Islet precursor cell (in vitro differentiated cells): ENCODE measurements around the gene KRTAP19-8.

Experiments
- DNase-seq: peaks from one replicate; pipeline ENCODE4 v3.0.0-alpha.2; 2018

KRTAP19-8 gene, protein sequence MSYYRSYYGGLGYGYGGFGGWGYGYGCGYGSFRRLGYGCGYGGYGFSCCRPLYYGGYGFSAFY

DNA sequence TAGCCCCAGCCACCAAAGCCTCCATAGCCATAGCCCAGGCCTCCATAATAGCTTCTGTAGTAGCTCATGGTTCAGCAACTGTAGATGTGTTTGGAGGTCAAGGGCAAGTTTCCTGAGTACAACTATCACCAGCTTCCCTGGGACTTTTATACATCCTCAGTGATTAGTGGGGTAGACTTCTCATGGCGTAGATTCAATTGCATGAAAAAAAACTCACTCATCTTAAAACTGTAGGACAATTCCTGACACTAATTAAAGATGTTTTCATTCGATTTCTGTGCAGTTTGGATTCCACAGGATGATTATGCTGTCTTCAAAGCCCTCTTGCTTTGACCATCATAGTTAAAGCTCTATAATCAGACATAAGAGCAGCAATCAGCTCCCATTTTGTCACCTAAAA is at the start of gene KRTAP19-8:
Gene KRTAP19-8, minus strand, starts transcription at position 101 of the 400 bp plus-strand sequence. Its CDS starts 33 bp downstream, at position 68.
- DNase-seq = no peak

DNA sequence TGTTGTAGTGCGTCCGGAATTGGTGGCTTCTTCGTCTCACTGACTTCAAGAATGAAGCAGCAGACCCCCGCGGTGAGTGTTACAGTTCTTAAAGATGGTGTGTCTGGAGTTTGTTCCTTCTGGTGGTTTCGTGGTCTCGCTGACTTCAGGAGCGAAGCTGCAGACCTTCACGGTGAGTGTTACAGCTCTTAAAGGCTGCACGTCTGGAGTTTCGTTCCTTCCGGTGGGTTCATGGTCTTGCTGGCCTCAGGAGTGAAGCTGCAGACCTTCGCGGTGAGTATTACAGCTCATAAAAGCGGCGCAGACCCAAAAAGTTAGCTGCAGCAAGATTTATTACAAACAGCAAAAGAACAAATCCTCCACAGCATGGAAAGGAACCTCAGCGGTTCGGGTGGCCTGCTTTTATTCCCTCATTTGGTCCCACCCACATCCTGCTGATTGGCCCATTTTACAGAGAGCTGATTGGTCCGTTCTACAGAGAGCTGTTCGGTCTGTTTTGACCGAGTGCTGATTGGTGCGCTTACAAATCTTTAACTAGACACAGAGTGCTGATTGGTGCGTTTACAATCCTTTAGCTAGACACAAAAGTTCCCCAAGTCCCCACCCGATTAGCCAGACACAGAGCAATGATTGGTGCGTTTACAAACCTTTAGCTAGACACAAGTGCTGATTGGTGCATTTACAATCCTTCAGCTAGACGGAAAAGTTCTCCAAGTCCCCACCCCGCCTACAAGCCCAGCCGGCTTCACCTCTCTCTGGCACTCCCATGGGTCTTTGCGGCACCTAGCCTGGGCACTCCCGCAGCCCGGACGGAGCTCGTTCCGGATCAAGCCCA is 49.6 kb upstream of the KRTAP19-8 start:
- no peak for DNase-seq

DNA sequence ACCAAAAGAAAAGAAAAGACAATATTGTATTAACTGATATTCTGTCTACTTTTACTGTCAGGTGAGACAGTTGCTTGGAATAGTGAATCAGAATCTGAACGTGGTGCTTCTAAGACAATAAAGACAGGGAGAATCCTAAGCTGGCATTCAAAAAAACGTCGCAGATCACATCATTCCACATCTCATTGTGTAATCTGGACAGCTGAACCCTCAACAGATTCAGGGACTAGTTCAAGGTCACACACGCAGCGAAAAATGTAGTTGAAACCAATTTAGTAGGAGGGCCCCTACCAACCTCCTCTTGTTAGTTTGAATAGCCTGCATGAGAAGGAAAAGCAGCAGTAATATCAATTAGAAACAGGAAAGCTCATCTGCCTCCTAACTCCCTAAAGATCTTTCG is 46.4 kb upstream of the KRTAP19-8 start:
- DNase-seq = no peak

DNA sequence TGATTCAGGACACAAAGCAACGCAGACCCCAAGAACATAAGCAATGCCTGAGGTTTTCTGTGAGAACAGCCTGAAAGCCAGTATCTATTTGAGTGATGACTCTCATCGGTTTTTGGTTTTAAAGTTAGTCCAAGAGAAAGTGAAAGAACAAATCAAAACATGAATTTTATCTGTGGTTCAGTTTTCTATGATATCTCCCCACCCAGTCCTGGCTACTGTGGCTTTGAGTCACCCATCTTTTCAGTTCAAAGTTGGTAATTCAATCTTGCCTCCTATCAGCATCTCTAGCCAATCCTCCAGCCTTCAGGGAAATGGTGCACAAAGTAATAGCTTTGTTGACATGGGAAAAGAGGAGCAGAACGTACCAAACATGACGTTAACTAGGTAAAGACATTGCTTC is 40.5 kb upstream of the KRTAP19-8 start:
- DNase-seq = no peak

DNA sequence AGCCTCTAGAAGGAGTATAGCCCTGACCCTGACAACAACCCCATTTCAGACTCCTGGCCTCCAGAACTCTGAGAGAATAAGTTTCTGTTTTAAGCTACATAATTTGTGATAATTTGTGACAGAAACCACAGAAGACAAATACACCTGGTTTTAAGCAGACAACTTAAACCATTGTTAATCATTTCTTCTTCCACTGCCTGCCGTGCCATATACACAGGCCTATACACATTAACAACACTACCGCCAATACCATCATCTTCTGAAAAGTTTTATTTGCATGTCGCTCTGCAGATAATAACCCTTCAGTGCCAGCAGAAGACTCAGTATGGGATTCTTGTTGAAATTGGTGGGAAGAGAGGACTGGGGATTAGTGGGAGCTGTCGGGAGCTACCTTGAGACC is 39.9 kb upstream of the KRTAP19-8 start:
- DNase-seq = no peak

DNA sequence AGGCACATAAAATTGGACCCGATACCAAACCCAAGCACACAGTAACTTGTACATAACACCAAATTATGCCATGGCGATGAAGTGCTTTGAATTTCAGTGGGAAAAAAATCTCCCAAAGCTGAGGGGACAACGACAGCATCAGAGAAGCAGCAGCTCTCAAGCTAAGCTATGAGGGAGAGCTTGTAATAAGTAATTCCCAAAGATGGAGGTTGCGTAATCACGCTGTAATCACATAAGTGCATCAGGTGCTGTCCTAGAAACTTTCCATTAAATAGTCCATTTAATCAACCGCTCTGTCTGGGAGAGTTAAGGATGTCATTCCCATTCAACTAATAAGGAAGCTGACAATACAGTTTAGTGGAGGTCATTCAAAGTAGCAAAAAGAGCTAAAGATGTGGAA is 37.6 kb upstream of the KRTAP19-8 start:
- peak; percentile 21 for DNase-seq

DNA sequence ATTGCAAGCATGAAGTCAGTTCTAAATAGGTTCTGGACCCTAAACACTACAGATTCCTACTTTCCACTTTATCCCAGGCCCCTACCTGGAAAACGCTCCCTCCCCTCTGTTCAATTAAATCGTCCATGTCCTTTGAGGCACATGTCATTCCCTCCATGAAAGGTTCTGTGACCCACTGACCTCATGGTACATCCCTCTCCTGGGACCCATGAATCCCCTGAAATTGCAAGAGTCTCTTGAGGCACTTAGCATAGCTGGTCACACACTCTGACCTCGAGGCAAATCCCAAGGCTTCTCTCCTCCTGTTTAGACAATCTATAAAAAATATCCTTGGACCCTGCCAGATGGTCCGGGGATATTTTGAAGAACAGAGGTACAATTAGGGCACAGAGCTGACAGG is 34.3 kb upstream of the KRTAP19-8 start:
- peak; percentile 28 for DNase-seq

DNA sequence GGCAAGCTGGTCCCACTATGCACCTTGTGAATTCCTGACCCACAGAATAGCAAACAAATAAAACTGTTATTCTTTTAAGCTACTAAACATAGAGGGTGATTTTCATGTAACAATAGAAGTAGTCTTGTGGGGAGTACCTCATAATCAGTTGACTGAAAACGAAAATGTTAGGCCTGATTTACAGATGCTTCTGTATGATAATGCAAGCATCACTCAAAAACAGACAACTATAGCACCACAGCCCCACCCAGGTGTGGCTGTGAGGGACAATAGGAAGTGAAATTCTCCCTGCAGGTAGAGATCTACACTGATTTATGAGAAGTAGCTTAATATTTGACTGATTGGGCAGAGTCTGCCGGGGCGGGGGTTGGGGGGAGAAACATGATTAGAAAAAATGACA is 26.5 kb upstream of the KRTAP19-8 start:
- no peak for DNase-seq

DNA sequence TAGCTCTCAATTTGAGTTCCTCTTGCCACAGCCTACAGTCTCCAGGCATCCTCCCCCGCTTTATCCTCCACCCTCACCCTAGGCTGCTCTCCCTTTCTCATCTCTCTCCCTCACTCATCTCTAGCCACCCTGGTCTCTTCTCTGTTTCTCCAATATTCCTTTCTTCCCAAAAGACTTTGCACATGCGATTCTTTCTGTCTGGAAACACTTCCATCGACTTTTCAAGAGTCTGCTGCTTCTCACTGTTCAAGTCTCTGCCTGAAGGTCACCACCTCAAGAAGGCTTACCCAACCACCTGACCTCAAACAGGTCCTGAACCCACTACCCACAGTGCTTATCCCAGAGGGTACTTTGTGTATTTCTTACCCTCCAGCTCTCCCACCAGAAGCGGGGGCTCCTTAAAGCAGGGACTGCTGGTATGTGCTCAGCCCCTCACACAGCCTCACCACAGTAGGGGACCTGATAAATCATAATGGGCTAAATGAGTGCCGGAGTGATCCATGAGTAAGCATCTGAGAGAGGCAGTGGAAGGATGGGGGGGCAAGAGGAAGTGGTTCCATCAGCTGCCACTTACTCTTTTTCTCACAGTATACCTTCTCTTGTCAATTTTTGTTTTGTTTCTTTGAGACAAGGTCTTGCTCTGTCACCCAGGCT is 14.3 kb upstream of the KRTAP19-8 start:
- no peak for DNase-seq

DNA sequence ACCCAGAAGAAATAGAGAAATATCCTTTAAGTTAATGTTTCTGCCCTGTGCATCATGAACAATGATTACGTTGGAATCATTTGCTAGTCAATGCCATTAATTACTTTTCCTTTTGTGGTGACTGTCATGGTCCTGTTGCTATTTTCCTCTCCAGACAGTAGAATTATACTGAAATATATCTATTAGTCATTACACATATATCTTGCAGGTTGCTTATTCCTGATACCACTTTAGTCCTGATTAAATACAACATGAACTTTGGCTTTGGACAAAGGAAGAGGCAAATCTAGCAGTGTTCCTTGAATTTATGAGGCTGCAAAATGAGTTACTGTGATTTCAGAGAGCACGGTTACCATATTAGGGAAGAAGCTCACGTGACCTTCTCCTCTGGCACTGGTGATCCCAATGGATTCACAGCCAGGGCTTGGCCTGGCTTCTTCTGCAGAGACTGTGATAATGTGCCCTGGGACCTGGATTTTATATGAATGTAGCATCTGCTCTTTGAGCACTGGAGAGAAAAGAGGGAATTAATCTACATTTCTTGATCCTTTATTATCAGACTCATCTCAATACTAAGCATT is 12.4 kb upstream of the KRTAP19-8 start:
- DNase-seq = no peak

DNA sequence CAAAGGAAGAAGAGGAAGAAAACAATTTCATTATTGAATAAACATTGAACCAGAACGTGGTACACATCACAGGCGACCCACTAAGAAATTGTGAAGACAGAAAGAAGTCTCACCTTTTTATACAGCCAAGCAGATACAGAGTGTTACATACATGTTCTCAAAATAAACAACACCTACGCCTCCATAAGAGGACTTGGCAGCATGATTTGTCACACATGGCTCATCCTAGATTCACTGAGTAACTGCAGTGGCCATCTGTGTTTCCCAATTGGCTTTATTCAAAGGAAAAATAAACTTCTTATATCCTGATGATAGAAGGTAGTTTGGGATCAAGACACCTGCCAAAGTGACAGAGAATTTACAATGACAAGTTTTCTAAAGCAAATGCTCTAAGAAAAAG is 7.6 kb upstream of the KRTAP19-8 start:
- no peak for DNase-seq

DNA sequence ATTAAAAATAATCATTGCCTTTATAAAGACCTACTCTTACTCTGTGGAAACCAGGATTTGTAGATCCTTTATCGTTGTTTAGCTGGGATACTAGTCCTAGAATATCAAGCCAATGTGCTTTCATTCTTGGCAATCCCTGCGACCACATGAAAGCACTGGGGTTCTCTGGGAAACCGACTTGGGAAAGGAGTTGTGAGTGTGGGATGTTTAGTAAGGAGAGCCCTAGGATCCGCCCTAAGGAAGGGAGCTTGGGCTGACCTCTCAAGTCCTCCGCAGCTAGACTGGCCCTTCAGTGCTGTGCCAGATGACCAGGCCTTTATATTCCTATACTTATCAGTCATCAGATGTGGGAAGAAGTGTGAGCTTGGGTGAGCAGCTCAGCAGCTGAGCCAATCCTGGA is 5.2 kb upstream of the KRTAP19-8 start:
- no peak for DNase-seq

DNA sequence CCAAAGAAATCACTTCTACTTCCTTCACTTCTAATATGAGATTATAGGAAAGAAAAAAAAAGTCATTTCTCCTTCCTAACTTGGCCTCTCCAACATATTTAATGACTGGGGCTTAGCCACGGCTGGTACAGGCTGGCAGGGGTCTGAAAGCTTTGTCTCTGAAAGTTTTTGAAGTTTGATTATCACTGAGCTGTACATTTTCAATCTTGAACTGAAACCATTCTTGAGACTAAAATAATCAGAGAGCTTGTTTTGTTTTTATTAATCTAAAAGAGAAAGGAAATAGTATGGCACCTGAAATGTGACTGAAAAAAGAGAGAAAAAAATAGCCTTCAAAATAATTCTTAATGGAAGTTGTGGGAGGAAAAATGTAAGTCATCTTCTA is 3.8 kb upstream of the KRTAP19-8 start:
- DNase-seq = no peak

DNA sequence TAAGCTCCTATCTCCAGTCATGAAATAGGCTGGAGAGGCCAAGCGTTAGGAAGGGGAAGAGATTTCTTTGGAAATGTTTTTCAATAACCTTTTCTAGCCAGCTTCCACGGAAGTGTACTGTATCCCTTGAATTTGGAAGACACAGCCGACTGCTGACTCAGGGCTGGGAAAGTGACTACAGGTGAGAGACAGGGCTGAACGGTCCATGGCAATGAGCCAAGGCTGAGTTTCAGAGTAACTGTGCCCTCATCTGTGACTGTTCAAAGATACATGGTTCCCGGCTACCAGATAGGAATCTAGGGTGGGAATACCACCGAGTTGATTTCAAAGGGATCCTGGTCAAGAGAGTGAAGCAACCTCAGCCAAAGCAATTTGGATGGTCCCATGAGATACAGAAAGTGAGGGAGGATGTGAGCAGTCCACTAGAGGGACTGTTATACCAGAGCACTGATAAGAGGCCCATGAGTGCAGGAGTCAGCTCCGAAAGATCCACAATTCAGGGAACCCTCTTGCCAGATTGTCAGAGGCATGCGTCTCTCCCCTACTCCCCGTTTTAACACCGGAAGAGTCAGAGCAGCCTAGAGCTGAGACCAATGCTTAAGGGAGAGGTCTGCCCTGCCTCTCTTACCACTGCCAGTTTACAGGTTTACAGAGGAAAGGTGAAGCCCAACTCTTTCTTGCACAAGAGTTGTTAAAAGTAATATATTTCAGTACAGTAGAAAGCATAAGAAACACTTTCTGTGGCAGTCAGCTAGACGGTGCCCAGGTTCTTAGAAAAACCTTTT is 3.2 kb upstream of the KRTAP19-8 start:
- no peak for DNase-seq

DNA sequence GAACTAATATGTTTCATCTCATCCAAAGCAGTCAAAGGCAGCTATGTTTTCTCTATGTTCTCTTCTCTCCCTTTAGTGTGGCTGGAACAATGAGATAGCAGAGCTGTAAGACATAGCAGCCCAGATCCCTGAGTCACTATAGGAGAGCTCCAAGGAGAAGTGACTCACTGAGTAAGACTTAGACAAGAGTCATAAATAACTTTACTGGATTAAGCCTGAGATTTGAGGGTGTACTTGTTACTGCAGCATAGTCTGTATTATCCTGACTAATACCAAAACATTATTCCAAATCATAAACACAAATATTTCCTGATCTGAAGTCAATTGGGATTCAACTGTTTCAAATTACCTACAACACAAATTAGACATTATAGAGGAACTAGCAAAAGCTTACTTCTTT is 3.9 kb downstream of the KRTAP19-8 start:
- DNase-seq = no peak

DNA sequence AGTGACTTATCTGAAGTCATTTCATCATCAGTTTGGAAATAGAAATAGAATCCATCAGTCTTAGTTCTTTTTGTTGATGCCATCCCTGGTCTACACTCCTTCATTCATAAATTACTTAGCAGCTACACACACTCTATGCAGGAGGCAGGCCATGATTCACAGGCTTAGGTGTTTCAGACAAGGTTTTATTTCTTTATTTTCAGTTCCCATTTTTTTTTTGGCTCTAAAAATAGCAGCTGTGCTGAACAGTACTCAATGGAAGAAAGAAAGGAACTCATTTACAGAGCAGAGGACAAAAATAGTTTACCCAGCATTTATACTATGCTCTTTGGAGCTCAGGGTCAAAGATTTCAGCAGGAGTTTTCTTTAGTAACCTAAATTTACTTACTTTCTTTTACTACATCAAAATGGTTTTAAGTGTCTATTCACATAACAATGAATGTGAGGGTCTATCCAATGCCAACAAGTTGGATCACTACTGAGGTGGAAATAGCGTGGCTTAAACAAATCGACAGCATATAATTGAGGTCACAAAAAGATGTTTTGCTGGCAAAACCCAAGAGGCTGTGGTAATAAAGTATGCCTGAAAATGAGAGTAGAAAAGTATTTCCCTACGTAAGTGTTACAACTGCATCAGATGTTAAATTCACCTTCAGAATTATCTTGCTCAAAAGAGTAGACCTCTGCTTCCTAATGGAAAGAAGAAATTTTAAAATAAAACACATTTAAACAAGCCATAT is 7.7 kb downstream of the KRTAP19-8 start:
- DNase-seq = no peak

DNA sequence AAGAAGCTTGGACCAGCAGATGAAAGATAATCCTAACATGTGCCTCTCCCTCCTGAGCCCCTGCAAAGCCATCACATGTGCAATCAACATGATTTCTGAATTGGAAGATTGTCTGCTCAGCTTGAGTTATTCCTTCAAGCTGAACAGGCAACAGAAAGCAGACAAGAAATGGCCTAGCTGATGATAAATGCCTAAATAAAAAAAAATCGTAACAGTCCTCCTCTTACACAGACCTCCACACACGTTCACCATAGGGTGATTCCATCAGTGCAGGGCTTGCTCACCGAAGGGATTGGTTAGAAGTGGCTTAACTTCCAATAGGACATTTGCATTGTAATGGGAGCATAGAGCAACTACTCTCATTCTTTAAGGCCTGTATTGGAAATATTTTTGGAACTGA is 14.6 kb downstream of the KRTAP19-8 start:
- DNase-seq = no peak

DNA sequence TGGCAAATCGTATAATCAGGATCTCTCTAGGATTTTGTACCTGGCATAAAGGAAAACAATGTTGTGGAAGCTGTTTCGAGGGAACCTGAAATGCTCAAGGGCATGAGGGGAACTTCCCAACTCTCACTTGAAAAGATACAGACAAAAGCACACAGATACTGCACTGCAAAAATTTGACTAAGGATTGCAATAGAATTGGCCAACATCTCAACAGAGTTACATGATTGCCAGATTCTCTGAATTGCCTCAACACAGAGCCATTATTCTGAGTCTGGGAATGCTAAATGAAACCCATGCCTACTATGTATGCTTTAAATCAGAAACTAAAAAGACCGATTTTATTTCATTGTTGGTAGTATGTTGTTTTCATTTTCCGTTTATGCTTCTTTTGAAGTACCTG is 16.0 kb downstream of the KRTAP19-8 start:
- no peak for DNase-seq

DNA sequence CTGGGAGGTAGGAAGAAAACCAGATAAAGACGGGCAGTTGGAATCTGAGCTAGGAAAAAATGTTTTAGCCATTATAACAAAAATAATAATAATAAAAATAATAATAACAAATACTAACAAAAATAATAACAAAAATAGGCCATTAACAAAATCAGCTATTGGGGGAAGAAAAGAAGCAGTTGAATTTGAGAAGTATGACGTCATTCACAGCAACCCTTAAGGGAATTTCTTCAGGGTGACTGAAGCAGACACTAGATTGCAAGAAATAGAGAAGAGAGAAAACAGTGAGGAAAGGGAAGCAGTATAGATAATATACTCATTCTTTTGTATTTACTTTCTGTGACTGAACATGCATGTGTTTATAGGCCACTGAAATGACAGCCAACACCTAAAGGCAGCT is 20.0 kb downstream of the KRTAP19-8 start:
- DNase-seq = no peak

DNA sequence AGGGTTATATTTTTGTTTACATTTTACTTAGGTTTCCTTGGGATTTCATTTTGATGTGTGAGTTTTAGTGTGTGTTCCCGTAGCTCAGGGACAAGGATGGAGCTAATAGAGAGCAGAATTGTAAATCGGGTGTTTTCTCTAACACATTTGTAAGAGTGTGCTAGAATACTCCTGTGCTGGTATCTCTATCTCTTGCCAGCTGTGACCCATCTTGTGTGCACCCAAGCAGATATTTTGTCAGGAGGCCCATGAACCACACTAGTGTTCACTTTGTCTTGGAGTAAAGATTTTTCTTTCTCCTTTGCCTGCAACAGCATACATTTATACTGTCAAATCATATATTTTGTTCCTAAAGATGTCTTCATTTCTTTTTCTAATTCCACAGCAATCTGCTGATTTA is 23.4 kb downstream of the KRTAP19-8 start:
- DNase-seq = no peak

DNA sequence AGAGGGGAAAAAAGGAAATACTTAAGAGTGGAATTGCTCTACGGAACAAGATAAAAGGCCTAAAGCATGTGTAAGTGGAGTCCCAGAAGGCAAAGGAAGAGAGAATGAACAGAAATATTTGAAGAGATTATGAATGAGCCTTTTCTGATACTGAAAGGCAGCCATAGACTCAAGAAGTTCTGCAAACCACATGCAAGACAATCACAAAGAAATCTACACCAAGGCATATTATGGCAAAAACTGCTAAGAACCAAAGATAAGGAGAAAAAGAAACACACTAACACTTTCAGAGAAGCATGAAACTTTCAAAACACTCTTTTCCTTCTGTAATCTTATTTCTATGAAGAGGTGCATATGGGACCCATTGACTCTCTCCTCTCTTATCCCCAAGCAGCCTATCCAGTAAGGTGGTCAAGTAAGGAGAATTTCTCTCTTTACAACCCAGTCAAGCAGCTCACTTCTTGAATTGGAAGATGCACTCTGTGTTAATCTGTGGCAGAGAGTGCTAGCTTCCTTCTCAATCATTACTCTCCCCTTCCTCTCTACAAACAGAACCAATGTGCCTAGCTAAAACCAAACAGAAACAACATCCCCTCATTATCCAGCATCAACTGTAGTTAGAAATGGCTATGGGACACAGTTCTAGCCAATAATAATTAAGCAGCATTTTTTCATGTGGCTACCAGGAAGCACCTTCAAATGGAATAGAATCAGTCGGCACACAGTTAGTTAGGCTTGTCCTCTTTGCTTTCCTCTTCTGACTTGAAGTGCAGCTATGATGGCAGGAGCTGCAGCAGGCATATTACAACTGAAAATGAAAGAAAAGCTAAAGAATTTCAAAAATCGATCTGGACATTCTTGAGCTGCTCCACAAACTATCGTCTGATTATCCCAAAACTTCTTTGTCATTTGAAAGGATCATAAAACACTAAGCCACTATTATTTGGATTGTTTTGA is 25.9 kb downstream of the KRTAP19-8 start:
- no peak for DNase-seq
